Large intestine (tissue), 3 donors: ENCODE measurements around the gene BCAR1. TPM values are rescaled to one million over a fixed set of nuclear protein-coding genes. Genes with fewer than 3 reads are reported as not detected.
"Not testable (repeated sequence)": the region's sequence is repeated elsewhere in the genome, so short reads cannot be mapped to it uniquely, and the experiment has no call there.

Experiments
- DNase-seq, 2 donors: peaks; one replicate each; pipeline versions ENCODE4 v3.0.0 to v3.0.0-alpha.2; 2013
- H3K27ac ChIP-seq: one replicate; pipeline ENCODE4 v1.5.1; 2013; ENCODE audit warnings: low read length
- H3K27me3 ChIP-seq: 2 replicates; pipeline ENCODE4 v1.6.1; 2013; ENCODE audit warnings: low read length; ENCODE audit not compliant: control insufficient read depth, insufficient read depth
- H3K36me3 ChIP-seq: 2 replicates; pipeline ENCODE4 v1.6.1; 2013; ENCODE audit warnings: low read length; ENCODE audit not compliant: control insufficient read depth, insufficient read depth
- H3K4me1 ChIP-seq: one replicate; pipeline ENCODE4 v1.6.1; 2013; ENCODE audit warnings: low read length; ENCODE audit not compliant: control insufficient read depth, insufficient read depth
- H3K4me3 ChIP-seq: one replicate; pipeline ENCODE4 v1.5.1; 2013; ENCODE audit warnings: low read length
- H3K9me3 ChIP-seq: one replicate; pipeline ENCODE4 v1.6.1; 2013; ENCODE audit warnings: mild to moderate bottlenecking, low read depth, low read length, moderate library complexity; ENCODE audit not compliant: control insufficient read depth
- WGBS: methylation state at CpG from one replicate; pipeline ENCODE4 v1.1.5; 2013; ENCODE audit warnings: low lambda C conversion rate; ENCODE audit not compliant: insufficient coverage; 5-methylcytosine and 5-hydroxymethylcytosine counted together
- polyA plus RNA-seq: library from polyadenylated mRNA; unstranded; fragments of 120-200 nt; gene quantifications from one replicate; pipeline ENCODE4 v1.2.1, GENCODE V29; 2013

BCAR1 gene
- polyA plus RNA-seq, 1 donor = 58.6 TPM

GRCh38 chr16:75209944-75210343 is 41.5 kb downstream of the BCAR1 start:
- Histone ChIP-seq H3K27me3 (no peaks in the 10 kb centered on the region), H3K4me3 (no peak overlapping the region), H3K27ac (no peak overlapping the region), H3K4me1 (no peaks in the 10 kb centered on the region), H3K36me3 (no peaks in the 10 kb centered on the region), H3K9me3 (no peaks in the 10 kb centered on the region)
- DNase-seq = no peak
- no CpG with 5 or more reads among the region's 5 CpGs for WGBS

- H3K27ac ChIP-seq, DNase-seq, H3K4me1 ChIP-seq, H3K27me3 ChIP-seq, H3K9me3 ChIP-seq, H3K4me3 ChIP-seq, H3K36me3 ChIP-seq: not testable (repeated sequence)
- WGBS = 100% methylated on average over 1 of the region's 7 CpGs
Observed at GRCh38 chr16:75209514-75209913, 41.9 kb downstream of the BCAR1 start.

GRCh38 chr16:75208861-75209505 is 42.4 kb downstream of the BCAR1 start:
- WGBS = no CpG with 5 or more reads among the region's 27 CpGs
- no peak for DNase-seq
- Histone ChIP-seq H3K27ac (no peak overlapping the region), H3K27me3 (no peaks in the 10 kb centered on the region), H3K36me3 (no peaks in the 10 kb centered on the region), H3K4me1 (no peaks in the 10 kb centered on the region), H3K4me3 (no peak overlapping the region), H3K9me3 (no peaks in the 10 kb centered on the region)

- H3K9me3 ChIP-seq = no peaks in the 10 kb centered on the region
- no peak overlapping the region for H3K4me3 ChIP-seq
- no peaks in the 10 kb centered on the region for H3K27me3 ChIP-seq
- no peaks in the 10 kb centered on the region for H3K4me1 ChIP-seq
- WGBS = no CpG with 5 or more reads among the region's 13 CpGs
- H3K36me3 ChIP-seq = no peaks in the 10 kb centered on the region
- no peak for DNase-seq
- H3K27ac ChIP-seq = no peak overlapping the region
Observed at GRCh38 chr16:75208242-75208825, 43.1 kb downstream of the BCAR1 start.

GRCh38 chr16:75207831-75208230 is 43.6 kb downstream of the BCAR1 start:
- Histone ChIP-seq H3K4me3 (no peak overlapping the region), H3K9me3 (no peaks in the 10 kb centered on the region), H3K4me1 (no peaks in the 10 kb centered on the region), H3K27me3 (no peaks in the 10 kb centered on the region), H3K27ac (no peak overlapping the region), H3K36me3 (no peaks in the 10 kb centered on the region)
- WGBS = no CpG with 5 or more reads among the region's 11 CpGs
- DNase-seq = no peak

- H3K27ac ChIP-seq = no peak within 1 kb of the TSS
- WGBS = no CpG with 5 or more reads among the region's 24 CpGs
- no peaks in the 10 kb centered on the region for H3K27me3 ChIP-seq
- no peak within 1 kb of the TSS for H3K4me3 ChIP-seq
- no peaks in the 10 kb centered on the region for H3K9me3 ChIP-seq
- no peaks in the 10 kb centered on the region for H3K36me3 ChIP-seq
- DNase-seq = no peak
- no peaks in the 10 kb centered on the region for H3K4me1 ChIP-seq
Observed at GRCh38 chr16:75206749-75207451, 44.5 kb downstream of the BCAR1 start, which contains the start of gene CTRB2. TSS of gene CTRB2 (minus strand) at chr16:75207161. CDS start at chr16:75207141, 20 bp downstream.

GRCh38 chr16:75205961-75206748 is 45.3 kb downstream of the BCAR1 start:
- not testable (repeated sequence) for H3K4me1 ChIP-seq, H3K36me3 ChIP-seq, H3K9me3 ChIP-seq, H3K4me3 ChIP-seq, H3K27ac ChIP-seq, H3K27me3 ChIP-seq, DNase-seq
- no CpG with 5 or more reads among the region's 25 CpGs for WGBS

- H3K27me3 ChIP-seq, DNase-seq, H3K9me3 ChIP-seq, H3K27ac ChIP-seq, H3K36me3 ChIP-seq, H3K4me3 ChIP-seq, H3K4me1 ChIP-seq: not testable (repeated sequence)
- no CpG with 5 or more reads among the region's 19 CpGs for WGBS
Observed at GRCh38 chr16:75205438-75205837, 46.0 kb downstream of the BCAR1 start.

- H3K27me3 ChIP-seq, H3K9me3 ChIP-seq, H3K27ac ChIP-seq, DNase-seq, H3K4me3 ChIP-seq, H3K4me1 ChIP-seq, H3K36me3 ChIP-seq: not testable (repeated sequence)
- WGBS = no CpG with 5 or more reads among the region's 20 CpGs
Observed at GRCh38 chr16:75204905-75205304, 46.5 kb downstream of the BCAR1 start.

GRCh38 chr16:75204410-75204758 is 47.0 kb downstream of the BCAR1 start:
- DNase-seq = no peak
- WGBS = no CpG with 5 or more reads among the region's 6 CpGs
- Histone ChIP-seq H3K9me3 (no peaks in the 10 kb centered on the region), H3K36me3 (no peaks in the 10 kb centered on the region), H3K4me1 (no peaks in the 10 kb centered on the region), H3K27me3 (no peaks in the 10 kb centered on the region), H3K27ac (no peak overlapping the region), H3K4me3 (no peak overlapping the region)
